Right lobe of liver (tissue), 6 donors: ENCODE data around the gene SFXN3. TPM values are rescaled to one million over a fixed set of nuclear protein-coding genes. Genes with fewer than 3 reads are reported as not detected.

Source experiments
- ATAC-seq, 4 donors: fragments of 200-7000 bp; cut with Tn5 transposase; one replicate each; pipeline ENCODE4 v1.9.1; 2020; ENCODE audit warnings: mild to moderate bottlenecking in 4 of 4, moderate library complexity in 4 of 4
- DNase-seq, 3 donors: peaks; one replicate each; pipeline ENCODE4 v3.0.0-alpha.2; 2020
- H3K27ac ChIP-seq, 3 donors: fragments of 200-600 bp; one replicate each; pipeline ENCODE4 v1.8.0; 2022
- H3K27me3 ChIP-seq, 2 donors: fragments of 200-600 bp; one replicate each; pipeline ENCODE4 v1.8.0; 2022
- H3K36me3 ChIP-seq, 4 donors: fragments of 200-600 bp; sonication (generic) in 1 of 4; one replicate each; pipeline versions ENCODE4 v1.5.1 to v1.8.0; 2017 to 2022; ENCODE audit warnings: control low read depth in 1 of 4
- H3K4me1 ChIP-seq, 4 donors: fragments of 200-600 bp; sonication (generic) in 1 of 4; one replicate each; pipeline versions ENCODE4 v1.5.1 to v1.8.0; 2017 to 2022; ENCODE audit warnings: control low read depth in 1 of 4
- H3K4me3 ChIP-seq, 3 donors: fragments of 200-600 bp; one replicate each; pipeline ENCODE4 v1.8.0; 2022
- H3K9me3 ChIP-seq, 4 donors: fragments of 200-600 bp; sonication (generic) in 1 of 4; one replicate each; pipeline versions ENCODE4 v1.5.1 to v1.8.0; 2017 to 2022; ENCODE audit warnings: control low read depth in 1 of 4
- CTCF ChIP-seq, 4 donors: fragments of 200-600 bp in 3 of 4; fragments of 450-650 bp in 1 of 4; IDR thresholded peaks; one replicate each; pipeline versions ENCODE4 v1.5.1 to v1.8.0; 2016 to 2022; ENCODE audit warnings: antibody characterized with exemption in 4 of 4, mild to moderate bottlenecking in 2 of 4
- POLR2A ChIP-seq: fragments of 450-650 bp; IDR thresholded peaks from one replicate; pipeline ENCODE4 v1.6.1; 2017; ENCODE audit warnings: antibody characterized with exemption, mild to moderate bottlenecking
- WGBS: methylation state at CpG from one replicate; pipeline ENCODE4 v1.1.6; 2018; ENCODE audit warnings: low coverage, low lambda C conversion rate; ENCODE audit not compliant: insufficient coverage; ENCODE audit errors: missing lambda C conversion rate; 5-methylcytosine and 5-hydroxymethylcytosine counted together
- intact Hi-C, 2 donors: fragments of 100-400 bp; cut with DNase I; formaldehyde crosslinking; loops; one replicate each; pipeline versions ENCODE4 v1.11.2 to v1.14.1; 2022
- total RNA-seq, 6 experiments: library from RNA; depleted of rRNA in 2 of 6; stranded (reverse); fragments of >200 nt in 2 of 6; fragmentation: NEBNext Ultra II Directional in 3 of 6; extraction: Animal tissue kit (Norgen Biotek cat#: 25700) in 3 of 6; gene quantifications; one replicate each; pipeline versions ENCODE4 v1.1.0 to v1.2.4, GENCODE V29; 2016 to 2023
- donor health status: DM: no; HTN: yes; CAD: no.
- donor health status: DM: no; HTN: no; CAD: no.
- donor health status: DM: no; HTN: no; CAD: no.
- donor health status: DM: no; HTN: yes; CAD: no.
- donor health status: DM: no; HTN: yes; CAD: no.

The SFXN3 gene
- total RNA-seq, 6 experiments from 2014 or later, result 4.0 to 17.0 (median 7.6) TPM

- WGBS, result 25% methylated on average over 6 of the region's 9 CpGs
- TF ChIP-seq POLR2A, result no peak
- no peak for TF ChIP-seq CTCF (IDR thresholded peaks at IDR 0.05)
- no peaks in the 10 kb centered on the region for H3K9me3 ChIP-seq
- no peaks in the 10 kb centered on the region for H3K36me3 ChIP-seq
- H3K4me1 ChIP-seq, result peaks cover 0 to 5% (median 2%) of the 10 kb centered on the region in 4 donors
- H3K4me3 ChIP-seq, result no peak overlapping the region
- intact Hi-C loops, result no loop called here
- DNase-seq (no peak), ATAC-seq (no peak)
- H3K27me3 ChIP-seq, result no peaks in the 10 kb centered on the region
- H3K27ac ChIP-seq, result no peak overlapping the region
Measured at GRCh38 chr10:101013365-101013825, 17.6 kb upstream of the SFXN3 start.

GRCh38 chr10:101014230-101014884, 16.7 kb upstream of the SFXN3 start:
- TF ChIP-seq CTCF (IDR thresholded peaks at IDR 0.05) (peak; percentile 85 to 89 (median 88)), POLR2A (no peak)
- intact Hi-C loops, result no loop called here
- H3K4me1 ChIP-seq, result peaks cover 0 to 8% (median 2%) of the 10 kb centered on the region in 4 donors
- H3K27me3 ChIP-seq, result no peaks in the 10 kb centered on the region
- peak; percentile 77 to 85 (median 82) for ATAC-seq
- no peak overlapping the region for H3K4me3 ChIP-seq
- no peak overlapping the region for H3K27ac ChIP-seq
- 0% methylated on average over 7 of the region's 11 CpGs for WGBS
- H3K36me3 ChIP-seq, result no peaks in the 10 kb centered on the region
- H3K9me3 ChIP-seq, result no peaks in the 10 kb centered on the region
- DNase-seq, result peak; percentile 73 to 79 (median 77)

- intact Hi-C loops, result no loop called here
- WGBS, result 35% methylated on average over 5 of the region's 7 CpGs
Measured at GRCh38 chr10:101014966-101015581, 16.0 kb upstream of the SFXN3 start.

GRCh38 chr10:101015582-101015973, 15.5 kb upstream of the SFXN3 start:
- H3K9me3 ChIP-seq, result no peaks in the 10 kb centered on the region
- DNase-seq (no peak), ATAC-seq (no peak)
- H3K27me3 ChIP-seq, result no peaks in the 10 kb centered on the region
- H3K27ac ChIP-seq, result no peak overlapping the region
- no peak overlapping the region for H3K4me3 ChIP-seq
- WGBS, result 80% methylated on average over 1 of the region's 8 CpGs
- intact Hi-C loops, result no loop called here
- no peaks in the 10 kb centered on the region for H3K36me3 ChIP-seq
- peaks cover 0 to 8% (median 2%) of the 10 kb centered on the region in 4 donors for H3K4me1 ChIP-seq
- TF ChIP-seq CTCF (IDR thresholded peaks at IDR 0.05) (no peak), POLR2A (no peak)

More at GRCh38 chr10:101014966-101015581, 16.0 kb upstream of the SFXN3 start:
- TF ChIP-seq POLR2A (no peak), CTCF (IDR thresholded peaks at IDR 0.05) (no peak)
- H3K36me3 ChIP-seq, result no peaks in the 10 kb centered on the region
- peaks cover 0 to 8% (median 2%) of the 10 kb centered on the region in 4 donors for H3K4me1 ChIP-seq
- ATAC-seq, result no peak
- H3K4me3 ChIP-seq, result no peak overlapping the region
- no peaks in the 10 kb centered on the region for H3K27me3 ChIP-seq
- H3K27ac ChIP-seq, result no peak overlapping the region
- no peak for DNase-seq
- no peaks in the 10 kb centered on the region for H3K9me3 ChIP-seq
